ENCODE data around the gene PLBD2. TPM values are rescaled to one million over a fixed set of nuclear protein-coding genes. Genes with fewer than 3 reads are reported as not detected.
A peak's percentile ranks its signal among the peaks of the same experiment; 100 is the strongest.

Gene PLBD2
- total RNA-seq, 2 donors from 2014 or later, result 38.2 to 43.0 TPM

- H3K27me3 ChIP-seq, result no peaks in the 10 kb centered on the region
- no peak for DNase-seq (ENCODE audit: low spot score)
- peaks cover 0 to 50% of the 10 kb centered on the region in 2 donors for H3K4me1 ChIP-seq
- H3K27ac ChIP-seq, result no peak overlapping the region
- TF ChIP-seq, protein P1, sequence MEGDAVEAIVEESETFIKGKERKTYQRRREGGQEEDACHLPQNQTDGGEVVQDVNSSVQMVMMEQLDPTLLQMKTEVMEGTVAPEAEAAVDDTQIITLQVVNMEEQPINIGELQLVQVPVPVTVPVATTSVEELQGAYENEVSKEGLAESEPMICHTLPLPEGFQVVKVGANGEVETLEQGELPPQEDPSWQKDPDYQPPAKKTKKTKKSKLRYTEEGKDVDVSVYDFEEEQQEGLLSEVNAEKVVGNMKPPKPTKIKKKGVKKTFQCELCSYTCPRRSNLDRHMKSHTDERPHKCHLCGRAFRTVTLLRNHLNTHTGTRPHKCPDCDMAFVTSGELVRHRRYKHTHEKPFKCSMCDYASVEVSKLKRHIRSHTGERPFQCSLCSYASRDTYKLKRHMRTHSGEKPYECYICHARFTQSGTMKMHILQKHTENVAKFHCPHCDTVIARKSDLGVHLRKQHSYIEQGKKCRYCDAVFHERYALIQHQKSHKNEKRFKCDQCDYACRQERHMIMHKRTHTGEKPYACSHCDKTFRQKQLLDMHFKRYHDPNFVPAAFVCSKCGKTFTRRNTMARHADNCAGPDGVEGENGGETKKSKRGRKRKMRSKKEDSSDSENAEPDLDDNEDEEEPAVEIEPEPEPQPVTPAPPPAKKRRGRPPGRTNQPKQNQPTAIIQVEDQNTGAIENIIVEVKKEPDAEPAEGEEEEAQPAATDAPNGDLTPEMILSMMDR (IDR thresholded peaks at IDR 0.05), result no peak
- H3K4me3 ChIP-seq, result no peak overlapping the region
- no peaks in the 10 kb centered on the region for H3K9me3 ChIP-seq
- H3K36me3 ChIP-seq, result peaks cover 22% of the 10 kb centered on the region
Measured at GRCh38 chr12:113330505-113330904, 27.9 kb upstream of the PLBD2 start.

GRCh38 chr12:113332688-113333417 is 25.5 kb upstream of the PLBD2 start:
- peaks cover 22% of the 10 kb centered on the region for H3K36me3 ChIP-seq
- no peak overlapping the region for H3K27ac ChIP-seq
- no peaks in the 10 kb centered on the region for H3K9me3 ChIP-seq
- peak overlapping the region; percentile 4 to 72 for H3K4me3 ChIP-seq
- H3K27me3 ChIP-seq, result no peaks in the 10 kb centered on the region
- TF ChIP-seq, protein P1 (IDR thresholded peaks at IDR 0.05), result no peak
- no peak for DNase-seq (ENCODE audit: low spot score)
- peaks cover 0 to 34% of the 10 kb centered on the region in 2 donors for H3K4me1 ChIP-seq

DNA sequence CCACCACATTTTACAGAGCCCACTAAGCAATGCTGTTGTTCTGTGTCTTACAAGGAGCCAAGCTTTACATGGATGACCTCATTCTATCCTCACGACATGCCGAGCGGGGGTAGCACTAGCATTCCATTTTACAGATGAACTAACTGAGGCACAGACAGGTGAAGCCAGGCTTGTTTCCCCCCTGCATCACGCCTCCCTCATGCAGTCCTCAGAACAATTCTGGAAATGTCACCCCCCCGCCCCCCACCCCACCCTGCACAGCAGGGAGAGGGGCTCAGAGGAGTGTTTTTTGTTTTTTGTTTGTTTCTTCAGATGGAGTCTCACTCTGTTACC is 25.0 kb upstream of the PLBD2 start:
- H3K36me3 ChIP-seq, result peaks cover 22% of the 10 kb centered on the region
- no peaks in the 10 kb centered on the region for H3K27me3 ChIP-seq
- TF ChIP-seq, protein P1 (IDR thresholded peaks at IDR 0.05), result no peak
- H3K4me3 ChIP-seq, result peak overlapping the region; percentile 4 to 72
- H3K27ac ChIP-seq, result peak overlapping the region in 1 of 2 donors; percentile 8
- no peaks in the 10 kb centered on the region for H3K9me3 ChIP-seq
- H3K4me1 ChIP-seq, result peaks cover 0 to 28% of the 10 kb centered on the region in 2 donors
- DNase-seq (ENCODE audit: low spot score), result no peak

DNA sequence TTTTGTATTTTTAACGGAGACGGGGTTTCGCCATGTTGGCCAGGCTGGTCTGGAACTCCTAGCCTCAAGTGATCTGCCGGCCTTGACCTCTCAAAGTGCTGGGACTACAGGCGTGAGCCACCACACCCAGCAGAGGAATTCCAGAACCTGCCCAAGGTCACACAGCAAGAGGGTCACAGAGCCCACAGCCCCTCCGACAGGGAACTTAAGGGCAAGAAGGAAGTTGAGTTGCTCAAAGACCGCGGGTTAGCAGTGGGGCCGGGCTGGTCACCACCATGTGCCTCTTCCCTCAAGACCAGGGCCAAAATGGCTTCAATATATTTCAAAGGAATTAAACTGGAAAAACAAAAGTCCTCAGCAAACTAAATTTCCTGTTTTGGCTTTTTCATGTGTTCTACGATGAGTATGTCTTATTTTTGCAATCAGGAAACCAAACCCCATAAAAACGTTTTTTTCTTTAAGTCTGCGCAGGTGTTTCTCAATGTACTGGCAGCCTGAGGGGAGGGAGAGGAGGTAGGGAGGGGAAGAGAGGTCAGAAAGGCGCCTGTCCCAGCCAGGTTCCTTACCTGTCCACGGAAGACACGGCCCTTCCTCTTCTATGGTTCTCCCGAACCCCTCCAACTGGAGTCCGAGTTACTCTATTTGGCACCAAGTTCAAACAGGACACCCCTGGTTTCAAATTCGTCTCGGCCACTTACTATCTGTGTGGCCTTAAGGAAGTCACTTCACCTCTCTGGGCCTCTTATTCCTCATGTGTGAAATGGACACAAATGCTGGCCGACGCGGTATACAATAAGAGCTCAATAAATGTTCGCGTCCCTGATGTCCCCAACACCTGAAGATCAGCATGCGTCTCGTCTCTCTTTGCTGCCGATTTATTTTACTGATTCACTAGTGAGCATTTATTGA is 24.3 kb upstream of the PLBD2 start:
- peak overlapping the region; percentile 67 to 72 for H3K4me3 ChIP-seq
- no peaks in the 10 kb centered on the region for H3K27me3 ChIP-seq
- TF ChIP-seq, protein P1 (IDR thresholded peaks at IDR 0.05), result no peak
- DNase-seq (ENCODE audit: low spot score), result no peak
- peak overlapping the region; percentile 72 to 81 for H3K27ac ChIP-seq
- H3K4me1 ChIP-seq, result peaks cover 0 to 26% of the 10 kb centered on the region in 2 donors
- peaks cover 22% of the 10 kb centered on the region for H3K36me3 ChIP-seq
- no peaks in the 10 kb centered on the region for H3K9me3 ChIP-seq

DNA sequence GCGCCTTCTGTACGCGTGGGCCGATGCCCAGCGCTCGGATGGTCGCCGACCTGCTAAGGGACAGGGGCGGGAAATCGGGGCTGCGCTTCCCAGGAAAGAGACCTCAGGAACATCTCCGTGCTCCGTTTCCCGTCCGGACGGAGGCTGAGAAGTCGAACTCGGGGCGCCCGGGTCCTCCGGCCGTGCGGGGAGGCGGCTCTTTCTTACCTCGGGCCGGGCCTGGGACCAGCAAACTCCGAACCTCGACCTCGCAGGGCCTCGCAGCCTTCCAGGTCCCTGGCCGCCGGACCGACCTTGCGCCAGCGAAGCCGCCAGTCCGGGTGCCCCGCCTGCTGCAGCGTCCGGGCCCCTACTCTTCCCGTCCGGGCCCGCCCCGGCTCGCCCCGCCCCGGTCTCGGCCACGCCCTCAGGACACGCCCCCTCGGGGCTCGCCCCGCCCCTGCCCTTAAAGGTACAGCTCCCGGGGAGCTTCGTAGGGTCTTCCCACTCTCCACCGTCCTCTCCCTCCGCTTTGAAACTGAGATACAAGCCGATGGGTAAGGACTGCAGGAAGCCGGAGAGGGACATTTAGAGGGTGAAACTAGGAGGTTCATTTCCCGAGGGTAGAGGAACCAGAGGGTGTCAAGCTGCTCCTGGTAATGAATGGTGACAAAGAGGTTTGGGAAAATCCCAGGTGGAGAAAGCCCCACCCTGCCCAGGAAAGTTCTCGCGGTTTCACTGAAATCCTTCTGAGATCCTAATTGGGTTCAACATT is 23.4 kb upstream of the PLBD2 start, which contains the start of gene SLC8B1:
TSS of gene SLC8B1 (minus strand) at position 324 of the 754 bp plus-strand sequence. CDS start 2,231 bp downstream, outside the sequence.
- Histone ChIP-seq H3K27me3 (no peaks in the 10 kb centered on the region), H3K27ac (peak within 1 kb of the TSS; percentile 72 to 81), H3K36me3 (peaks cover 21% of the 10 kb centered on the region), H3K4me3 (peak within 1 kb of the TSS; percentile 67 to 72), H3K4me1 (peaks cover 0 to 26% of the 10 kb centered on the region in 2 donors), H3K9me3 (no peaks in the 10 kb centered on the region)
- TF ChIP-seq, protein P1 (IDR thresholded peaks at IDR 0.05), result no peak
- DNase-seq (ENCODE audit: low spot score), result peak; percentile 92

Data from right atrium auricular region (tissue), 2 donors.